Spinal cord (tissue), 10 donors: ENCODE measurements around the gene CPA3. TPM values are rescaled to one million over a fixed set of nuclear protein-coding genes. Genes with fewer than 3 reads are reported as not detected.

Experiments
- DNase-seq, 6 donors: peaks; one replicate each; pipeline versions ENCODE4 v3.0.0 to v3.0.0-alpha.2; 2013 to 2015; ENCODE audit warnings: low spot score in 6 of 6, low read depth in 4 of 6
- H3K27ac ChIP-seq: one replicate; pipeline ENCODE4 v1.5.1; 2013; ENCODE audit warnings: low read depth, low read length, control low read depth
- H3K27me3 ChIP-seq: one replicate; pipeline ENCODE4 v1.6.1; 2013; ENCODE audit warnings: low read length; ENCODE audit not compliant: control insufficient read depth, insufficient read depth
- H3K36me3 ChIP-seq: one replicate; pipeline ENCODE4 v1.6.1; 2013; ENCODE audit warnings: low read length; ENCODE audit not compliant: control insufficient read depth, insufficient read depth
- H3K4me1 ChIP-seq: one replicate; pipeline ENCODE4 v1.6.1; 2013; ENCODE audit warnings: low read length; ENCODE audit not compliant: control insufficient read depth, insufficient read depth
- H3K4me3 ChIP-seq: one replicate; pipeline ENCODE4 v1.5.1; 2013; ENCODE audit warnings: low read depth, low read length, control low read depth
- H3K9me3 ChIP-seq: one replicate; pipeline ENCODE4 v1.6.1; 2013; ENCODE audit warnings: low read length; ENCODE audit not compliant: control insufficient read depth, insufficient read depth
- WGBS: methylation state at CpG from one replicate; pipeline ENCODE4 v1.1.5; 2013; ENCODE audit warnings: missing lambda C conversion rate; ENCODE audit not compliant: insufficient coverage; 5-methylcytosine and 5-hydroxymethylcytosine counted together
- polyA plus RNA-seq, 2 donors: library from polyadenylated mRNA; unstranded; fragments of 120-200 nt; gene quantifications; one replicate each; pipeline ENCODE4 v1.2.1, GENCODE V29; 2013; ENCODE audit not compliant: insufficient read length in 2 of 2
- total RNA-seq, 2 donors: library from RNA; depleted of rRNA in 1 of 2; stranded (reverse); fragments of 120-200 nt in 1 of 2; fragments of >200 nt in 1 of 2; gene quantifications; one replicate each; pipeline versions ENCODE4 v1.2.3 to v1.2.4, GENCODE V29; 2013 to 2014
- donor health status: healthy.

Gene CPA3
- total and polyA plus RNA-seq, 4 donors = 0.89 to 4.5 (median 2.6) TPM; not detected in 1

DNA sequence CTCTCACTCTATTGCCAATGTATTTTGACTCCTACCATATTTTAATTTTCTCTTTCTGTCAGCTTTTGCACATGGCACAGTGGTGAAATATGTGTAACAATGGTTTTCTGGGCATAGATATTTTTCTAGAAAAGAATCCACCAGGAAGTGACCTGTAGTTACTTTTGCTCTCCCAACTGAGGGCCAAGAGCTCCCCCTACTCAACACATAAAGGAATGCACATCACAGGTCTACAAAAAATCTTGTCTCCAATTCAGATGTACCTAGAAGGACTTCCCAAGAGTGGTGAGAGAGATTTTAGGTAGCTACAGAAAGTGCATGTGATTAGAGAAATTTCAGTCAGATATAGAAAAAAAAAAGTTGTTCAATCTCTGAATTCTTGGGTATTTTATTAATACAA, 15.6 kb downstream of the CPA3 start:
- no peak overlapping the region for H3K4me3 ChIP-seq
- no peaks in the 10 kb centered on the region for H3K4me1 ChIP-seq
- no peaks in the 10 kb centered on the region for H3K27me3 ChIP-seq
- no peaks in the 10 kb centered on the region for H3K36me3 ChIP-seq
- no peak overlapping the region for H3K27ac ChIP-seq
- no peak for DNase-seq
- no peaks in the 10 kb centered on the region for H3K9me3 ChIP-seq

DNA sequence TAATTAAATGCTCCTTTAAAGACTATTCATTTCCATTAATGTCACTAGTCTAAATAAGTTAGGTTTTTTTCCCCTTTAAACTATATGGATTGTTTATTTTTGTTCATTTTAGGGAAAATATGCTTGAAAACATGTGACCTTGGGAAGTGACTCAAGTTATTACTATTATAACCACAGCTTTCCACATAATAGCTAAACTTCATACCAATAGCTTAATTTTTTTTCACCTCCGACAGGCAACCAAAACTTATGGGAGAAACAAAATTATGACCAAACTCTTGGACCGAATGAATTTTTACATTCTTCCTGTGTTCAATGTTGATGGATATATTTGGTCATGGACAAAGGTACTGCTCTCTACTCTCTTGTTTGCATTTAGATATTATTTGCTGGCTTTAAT, 16.2 kb downstream of the CPA3 start:
- no peak overlapping the region for H3K27ac ChIP-seq
- H3K4me1 ChIP-seq = no peaks in the 10 kb centered on the region
- H3K36me3 ChIP-seq = no peaks in the 10 kb centered on the region
- no peak overlapping the region for H3K4me3 ChIP-seq
- H3K9me3 ChIP-seq = no peaks in the 10 kb centered on the region
- no peaks in the 10 kb centered on the region for H3K27me3 ChIP-seq
- WGBS = no CpG with 5 or more reads among the region's 2 CpGs
- no peak for DNase-seq

DNA sequence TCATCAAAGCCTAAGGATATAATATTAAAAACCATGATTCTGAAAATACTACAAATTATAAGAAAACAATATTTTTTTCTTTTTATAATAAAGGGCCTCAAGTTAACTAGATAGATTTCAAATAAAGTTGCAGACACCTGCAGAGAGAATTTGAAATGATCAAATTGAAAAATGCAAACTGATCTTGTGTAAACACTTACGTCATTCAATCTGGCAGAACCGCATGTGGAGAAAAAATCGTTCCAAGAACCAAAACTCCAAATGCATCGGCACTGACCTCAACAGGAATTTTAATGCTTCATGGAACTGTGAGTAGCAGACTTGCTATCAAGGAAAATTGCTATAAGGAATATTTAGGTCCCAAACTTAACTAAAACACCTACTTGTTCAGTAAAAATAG, 17.2 kb downstream of the CPA3 start:
- H3K36me3 ChIP-seq = no peaks in the 10 kb centered on the region
- no peaks in the 10 kb centered on the region for H3K4me1 ChIP-seq
- peak in 1 of 6 donors; percentile 7 for DNase-seq
- H3K4me3 ChIP-seq = no peak overlapping the region
- no peaks in the 10 kb centered on the region for H3K9me3 ChIP-seq
- no peaks in the 10 kb centered on the region for H3K27me3 ChIP-seq
- no CpG with 5 or more reads among the region's 4 CpGs for WGBS
- H3K27ac ChIP-seq = no peak overlapping the region

DNA sequence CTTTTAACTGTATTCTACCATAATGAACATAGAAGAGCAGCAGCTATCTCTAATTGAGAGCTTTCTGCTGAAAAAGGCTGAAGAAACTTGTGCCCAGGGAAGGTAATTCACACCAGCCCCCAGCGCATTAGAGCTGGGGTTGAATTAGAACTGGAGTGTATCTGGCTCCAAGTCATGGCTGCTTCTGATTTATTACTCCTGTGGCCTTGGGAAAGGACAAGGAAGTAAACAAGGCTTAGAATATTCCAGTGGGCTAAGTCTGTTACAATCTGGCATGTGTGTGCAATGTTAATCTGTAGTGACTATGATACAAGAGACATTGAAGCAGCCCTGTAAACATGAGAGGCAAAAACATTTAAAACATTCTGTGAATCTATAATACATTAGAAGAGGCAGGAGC, 18.1 kb downstream of the CPA3 start:
- H3K36me3 ChIP-seq = no peaks in the 10 kb centered on the region
- peak in 1 of 6 donors; percentile 4 for DNase-seq
- H3K27ac ChIP-seq = no peak overlapping the region
- H3K27me3 ChIP-seq = no peaks in the 10 kb centered on the region
- H3K4me3 ChIP-seq = no peak overlapping the region
- no peaks in the 10 kb centered on the region for H3K9me3 ChIP-seq
- H3K4me1 ChIP-seq = no peaks in the 10 kb centered on the region
- WGBS = 50% methylated on average over 1 of the region's 1 CpG

DNA sequence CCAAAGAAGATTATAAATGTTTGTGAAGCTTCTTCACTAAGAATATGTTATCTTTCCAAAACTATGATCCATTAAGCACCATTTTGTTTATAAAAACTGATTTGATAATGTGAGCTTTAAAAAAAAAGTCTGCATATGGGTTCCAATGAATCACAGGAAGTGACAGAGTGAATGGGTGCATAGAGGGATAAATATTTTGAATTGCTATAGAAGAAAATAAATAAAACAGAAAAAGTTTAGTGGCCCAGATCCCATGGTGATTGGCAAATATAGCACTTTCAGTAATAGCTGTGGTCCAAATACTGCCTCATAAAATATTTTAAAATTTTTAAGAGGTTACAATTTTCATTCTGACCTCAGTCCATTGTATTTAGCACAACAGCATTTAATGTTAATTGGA, 19.2 kb downstream of the CPA3 start:
- no peak overlapping the region for H3K4me3 ChIP-seq
- H3K36me3 ChIP-seq = no peaks in the 10 kb centered on the region
- no peaks in the 10 kb centered on the region for H3K27me3 ChIP-seq
- H3K27ac ChIP-seq = no peak overlapping the region
- no peak for DNase-seq
- no peaks in the 10 kb centered on the region for H3K4me1 ChIP-seq
- H3K9me3 ChIP-seq = no peaks in the 10 kb centered on the region

DNA sequence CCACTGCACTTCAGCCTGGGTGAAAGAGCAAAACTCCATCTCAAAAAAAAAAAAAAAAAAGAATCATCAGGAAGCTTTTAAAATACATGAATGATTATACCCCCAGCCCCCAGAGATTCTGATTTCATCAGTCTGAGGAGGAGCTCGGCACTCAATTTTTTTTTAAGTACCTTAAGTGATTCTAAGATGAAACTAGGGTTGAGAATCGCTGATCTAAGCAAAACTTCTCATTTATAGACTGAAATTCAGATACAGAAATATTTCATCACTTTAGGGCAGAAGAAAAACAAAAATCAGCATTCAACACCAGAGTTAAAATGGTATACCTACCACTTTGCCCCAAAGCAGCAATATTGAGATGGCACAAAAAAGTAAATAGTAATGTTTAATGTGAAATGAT, 24.7 kb downstream of the CPA3 start:
- Histone ChIP-seq H3K27me3 (no peaks in the 10 kb centered on the region), H3K4me1 (no peaks in the 10 kb centered on the region), H3K4me3 (no peak overlapping the region), H3K27ac (no peak overlapping the region), H3K36me3 (no peaks in the 10 kb centered on the region), H3K9me3 (no peaks in the 10 kb centered on the region)
- DNase-seq = no peak
- WGBS = no CpG with 5 or more reads among the region's 2 CpGs

DNA sequence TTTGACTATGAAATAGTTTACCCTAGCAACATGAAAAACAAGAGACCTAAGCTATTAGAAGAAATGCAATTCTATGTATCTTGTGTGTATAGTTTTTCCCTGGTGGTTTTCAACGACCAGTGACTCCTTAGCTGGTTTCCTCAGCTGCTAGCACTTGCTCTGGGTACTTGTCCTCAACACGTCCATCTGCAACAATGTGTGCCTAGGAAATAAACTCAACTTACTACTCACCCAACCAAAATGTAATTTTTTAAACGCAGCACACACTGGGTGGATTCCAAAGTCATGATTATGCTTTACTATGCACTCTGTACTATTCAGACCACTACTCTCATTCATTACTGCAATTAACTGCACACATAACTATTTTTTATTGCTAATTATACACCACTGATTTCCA, 31.0 kb downstream of the CPA3 start:
- 56% methylated on average over 2 of the region's 3 CpGs for WGBS
- H3K27me3 ChIP-seq = no peaks in the 10 kb centered on the region
- H3K4me1 ChIP-seq = no peaks in the 10 kb centered on the region
- no peaks in the 10 kb centered on the region for H3K36me3 ChIP-seq
- H3K9me3 ChIP-seq = no peaks in the 10 kb centered on the region
- peak in 1 of 6 donors; percentile 34 for DNase-seq
- no peak overlapping the region for H3K27ac ChIP-seq
- H3K4me3 ChIP-seq = no peak overlapping the region

DNA sequence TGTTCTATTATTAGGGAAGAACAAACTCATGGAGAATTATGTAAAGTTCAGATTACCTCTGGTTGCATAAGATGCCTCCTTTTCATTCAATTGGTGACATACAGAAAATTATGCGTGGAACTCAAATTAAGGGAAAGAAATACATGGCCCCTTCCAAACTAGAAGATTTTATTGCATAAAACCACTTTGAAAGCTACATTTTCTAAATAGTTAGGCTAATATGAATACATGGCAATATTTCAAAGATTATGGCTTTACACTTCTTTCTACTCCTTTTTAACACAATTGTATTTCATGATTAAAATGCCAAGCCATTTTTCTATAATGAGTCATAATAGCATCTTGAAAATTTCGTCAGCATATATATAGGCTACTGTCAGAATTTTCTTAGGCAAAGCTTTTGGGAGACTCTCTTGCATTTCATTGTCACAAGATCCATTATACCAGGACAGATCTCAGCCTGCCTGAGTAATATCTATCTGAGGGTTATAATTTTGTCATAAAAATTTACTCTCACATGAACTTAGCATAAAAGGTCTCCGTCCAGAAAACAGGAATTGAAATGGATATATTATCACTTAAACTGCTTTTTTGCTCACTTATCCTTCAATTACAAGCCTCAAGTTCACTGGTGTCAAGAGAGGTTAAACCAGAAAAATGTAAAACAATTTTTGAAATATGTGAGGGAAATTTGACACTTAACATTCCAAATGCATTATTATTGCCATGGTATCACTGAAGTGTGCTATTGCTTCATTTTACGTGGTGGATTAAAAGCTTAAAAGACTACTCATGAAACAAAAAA, 37.1 kb downstream of the CPA3 start:
- Histone ChIP-seq H3K27ac (no peak overlapping the region), H3K9me3 (no peaks in the 10 kb centered on the region), H3K27me3 (no peaks in the 10 kb centered on the region), H3K36me3 (no peaks in the 10 kb centered on the region), H3K4me3 (no peak overlapping the region), H3K4me1 (no peaks in the 10 kb centered on the region)
- DNase-seq = no peak
- no CpG with 5 or more reads among the region's 4 CpGs for WGBS

DNA sequence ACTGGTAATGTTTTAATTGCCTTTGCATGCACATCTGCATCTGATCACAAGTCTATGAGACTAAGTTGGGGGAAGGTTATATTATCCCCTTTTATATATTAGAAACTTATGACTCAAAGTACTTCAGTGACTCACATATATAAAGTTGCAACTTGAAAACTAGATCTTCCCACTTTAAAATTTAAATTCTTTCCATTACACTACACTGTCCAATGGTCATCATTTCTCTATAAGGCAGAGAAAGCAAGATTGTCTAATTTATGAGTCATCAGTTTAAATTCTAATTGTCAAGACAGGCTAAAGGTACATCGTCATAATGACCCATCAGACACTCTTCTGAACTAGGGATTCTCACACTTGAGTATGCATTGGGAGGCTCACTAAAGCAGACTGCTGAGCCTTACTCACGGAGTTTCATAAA, 37.9 kb downstream of the CPA3 start:
- Histone ChIP-seq H3K9me3 (no peaks in the 10 kb centered on the region), H3K4me1 (no peaks in the 10 kb centered on the region), H3K36me3 (no peaks in the 10 kb centered on the region), H3K27me3 (no peaks in the 10 kb centered on the region), H3K4me3 (no peak overlapping the region), H3K27ac (no peak overlapping the region)
- 83% methylated on average over 1 of the region's 2 CpGs for WGBS
- no peak for DNase-seq

DNA sequence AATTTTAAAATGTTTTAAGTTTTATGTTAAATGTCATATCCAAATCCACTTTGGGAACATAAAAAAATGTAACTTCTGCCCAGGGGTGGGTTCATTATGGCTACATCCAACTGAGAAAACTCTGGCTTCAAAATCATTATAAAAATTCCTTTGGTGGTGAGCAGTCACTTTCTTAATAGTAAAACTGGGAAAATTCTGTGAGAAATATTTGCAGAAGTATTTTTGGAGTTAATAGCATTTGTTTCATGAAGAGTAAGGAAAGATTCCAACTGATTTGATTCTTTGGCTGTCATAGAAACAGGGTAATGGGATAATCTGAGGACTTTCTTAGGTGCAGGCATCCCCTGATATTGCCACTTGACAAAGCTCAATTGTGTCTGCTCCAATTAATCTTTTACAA, 38.8 kb downstream of the CPA3 start:
- no peak overlapping the region for H3K27ac ChIP-seq
- no peaks in the 10 kb centered on the region for H3K27me3 ChIP-seq
- no peaks in the 10 kb centered on the region for H3K9me3 ChIP-seq
- no peaks in the 10 kb centered on the region for H3K4me1 ChIP-seq
- DNase-seq = no peak
- H3K4me3 ChIP-seq = no peak overlapping the region
- H3K36me3 ChIP-seq = no peaks in the 10 kb centered on the region
